ENCODE results near the gene ELP2. TPM values are rescaled to one million over a fixed set of nuclear protein-coding genes. Genes with fewer than 3 reads are reported as not detected.

ELP2 gene
- total and polyA plus RNA-seq, 2 donors (not counting 3 experiments of a cell fraction or from before 2014, with no cell fraction given): 37.8 to 90.5 TPM

GRCh38 chr18:36181898-36182506, 52.3 kb downstream of the ELP2 start:
- POLR2A ChIA-PET: no interaction called here
- FAIRE-seq: no peak
- dilution Hi-C loops (cut with MboI; ENCODE audit: extremely low pct_ligation_motif_present, low sequenced_read_pairs) (no loop called here), intact Hi-C loops (cut with micrococcal nuclease) (no loop called here)
- peaks cover 13% of the 10 kb centered on the region for H3K4me1 ChIP-seq (ENCODE audit: control insufficient read depth, extremely low read depth, insufficient read depth, low read length)
- H3K4me2 ChIP-seq (ENCODE audit: insufficient read depth, low read length): no peak overlapping the region
- H3K36me3 ChIP-seq (ENCODE audit: control insufficient read depth in 2 of 2, extremely low read depth in 1 of 2, insufficient read depth in 2 of 2, low read length in 2 of 2): no peaks in the 10 kb centered on the region
- H3K9me1 ChIP-seq (replicated peaks; ENCODE audit: control insufficient read depth, extremely low read depth, insufficient read depth, low read length): no peaks in the 10 kb centered on the region
- no peak overlapping the region for H2AFZ ChIP-seq (ENCODE audit: low read depth, low read length)
- H4K20me1 ChIP-seq (replicated peaks; ENCODE audit: control insufficient read depth, extremely low read depth, insufficient read depth, low read length): no peaks in the 10 kb centered on the region
- H3K4me3 ChIP-seq (replicated peaks in 1 of 3; ENCODE audit: insufficient read depth in 1 of 3, low read depth in 1 of 3, low read length in 3 of 3): no peak overlapping the region
- no peaks in the 10 kb centered on the region for H3K27me3 ChIP-seq (ENCODE audit: control insufficient read depth in 2 of 2, insufficient read depth in 2 of 2, low read length in 2 of 2)
- H3K27ac ChIP-seq (ENCODE audit: insufficient read depth, low read depth, low read length): no peak overlapping the region
- BruUV-seq (replicated peaks): no TSS peak
- no peak overlapping the region for H3K9ac ChIP-seq (replicated peaks; ENCODE audit: extremely low read depth, insufficient read depth, low read length)
- DNase-seq (ENCODE audit: low read depth, low spot score): no peak
- no peaks in the 10 kb centered on the region for H3K79me2 ChIP-seq (ENCODE audit: control insufficient read depth, insufficient read depth, low read length)
- CTCF ChIA-PET: interaction anchor here (1.4 kb wide), 1 partner anchor 19 kb away, joined by 3 read pairs; no protein-coding TSS in a partner anchor
- TF ChIP-seq, protein P1, sequence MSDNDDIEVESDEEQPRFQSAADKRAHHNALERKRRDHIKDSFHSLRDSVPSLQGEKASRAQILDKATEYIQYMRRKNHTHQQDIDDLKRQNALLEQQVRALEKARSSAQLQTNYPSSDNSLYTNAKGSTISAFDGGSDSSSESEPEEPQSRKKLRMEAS (IDR thresholded peaks at IDR 0.05; ENCODE audit: insufficient read depth, insufficient read length): no peak
- TF ChIP-seq FOS (IDR thresholded peaks at IDR 0.05; ENCODE audit: borderline replicate concordance, insufficient read depth, low read length): no peak
- TF ChIP-seq POLR2A (IDR thresholded peaks at IDR 0.05; ENCODE audit: low read depth, low read length): no peak
- TF ChIP-seq POLR2AphosphoS5 (IDR thresholded peaks at IDR 0.05; ENCODE audit: insufficient read depth, low read depth, low read length): no peak
- TF ChIP-seq JUN (IDR thresholded peaks at IDR 0.05; ENCODE audit: borderline replicate concordance, insufficient read depth, insufficient read length, low read depth): no peak
- no peak for TF ChIP-seq GATA2 (IDR thresholded peaks at IDR 0.05; ENCODE audit: insufficient read depth, insufficient read length, low read depth, low read length)
- no peak for TF ChIP-seq MYC (IDR thresholded peaks at IDR 0.05; ENCODE audit: low read depth, low read length)
- H3K9me3 ChIP-seq (replicated peaks; ENCODE audit: control insufficient read depth, insufficient read depth, low read length): no peaks in the 10 kb centered on the region

GRCh38 chr18:36183033-36183432, 53.3 kb downstream of the ELP2 start:
- H3K4me3 ChIP-seq (replicated peaks in 1 of 3; ENCODE audit: insufficient read depth in 1 of 3, low read depth in 1 of 3, low read length in 3 of 3): no peak overlapping the region
- no peak for TF ChIP-seq FOS (IDR thresholded peaks at IDR 0.05; ENCODE audit: borderline replicate concordance, insufficient read depth, low read length)
- no peak for TF ChIP-seq GATA2 (IDR thresholded peaks at IDR 0.05; ENCODE audit: insufficient read depth, insufficient read length, low read depth, low read length)
- no peak for TF ChIP-seq POLR2A (IDR thresholded peaks at IDR 0.05; ENCODE audit: low read depth, low read length)
- TF ChIP-seq, protein P1 (IDR thresholded peaks at IDR 0.05; ENCODE audit: insufficient read depth, insufficient read length): no peak
- TF ChIP-seq MYC (IDR thresholded peaks at IDR 0.05; ENCODE audit: low read depth, low read length): no peak
- TF ChIP-seq JUN (IDR thresholded peaks at IDR 0.05; ENCODE audit: borderline replicate concordance, insufficient read depth, insufficient read length, low read depth): no peak
- no peak for TF ChIP-seq POLR2AphosphoS5 (IDR thresholded peaks at IDR 0.05; ENCODE audit: insufficient read depth, low read depth, low read length)
- TF ChIP-seq EZH2 (IDR thresholded peaks at IDR 0.05; ENCODE audit: borderline replicate concordance, low read depth, low read length, severe bottlenecking): no peak
- TF ChIP-seq, protein P2, sequence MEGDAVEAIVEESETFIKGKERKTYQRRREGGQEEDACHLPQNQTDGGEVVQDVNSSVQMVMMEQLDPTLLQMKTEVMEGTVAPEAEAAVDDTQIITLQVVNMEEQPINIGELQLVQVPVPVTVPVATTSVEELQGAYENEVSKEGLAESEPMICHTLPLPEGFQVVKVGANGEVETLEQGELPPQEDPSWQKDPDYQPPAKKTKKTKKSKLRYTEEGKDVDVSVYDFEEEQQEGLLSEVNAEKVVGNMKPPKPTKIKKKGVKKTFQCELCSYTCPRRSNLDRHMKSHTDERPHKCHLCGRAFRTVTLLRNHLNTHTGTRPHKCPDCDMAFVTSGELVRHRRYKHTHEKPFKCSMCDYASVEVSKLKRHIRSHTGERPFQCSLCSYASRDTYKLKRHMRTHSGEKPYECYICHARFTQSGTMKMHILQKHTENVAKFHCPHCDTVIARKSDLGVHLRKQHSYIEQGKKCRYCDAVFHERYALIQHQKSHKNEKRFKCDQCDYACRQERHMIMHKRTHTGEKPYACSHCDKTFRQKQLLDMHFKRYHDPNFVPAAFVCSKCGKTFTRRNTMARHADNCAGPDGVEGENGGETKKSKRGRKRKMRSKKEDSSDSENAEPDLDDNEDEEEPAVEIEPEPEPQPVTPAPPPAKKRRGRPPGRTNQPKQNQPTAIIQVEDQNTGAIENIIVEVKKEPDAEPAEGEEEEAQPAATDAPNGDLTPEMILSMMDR (IDR thresholded peaks at IDR 0.05; ENCODE audit: extremely low read depth in 1 of 2, insufficient read depth in 1 of 2, low read depth in 1 of 2, low read length in 2 of 2): no peak
- no TSS peak for BruUV-seq (replicated peaks)
- DNase-seq (ENCODE audit: low read depth, low spot score): no peak
- no peaks in the 10 kb centered on the region for H3K79me2 ChIP-seq (ENCODE audit: control insufficient read depth, insufficient read depth, low read length)
- no peak overlapping the region for H3K27ac ChIP-seq (ENCODE audit: insufficient read depth, low read depth, low read length)
- H4K20me1 ChIP-seq (replicated peaks; ENCODE audit: control insufficient read depth, extremely low read depth, insufficient read depth, low read length): no peaks in the 10 kb centered on the region
- H3K4me2 ChIP-seq (ENCODE audit: insufficient read depth, low read length): no peak overlapping the region
- dilution Hi-C loops (cut with MboI; ENCODE audit: extremely low pct_ligation_motif_present, low sequenced_read_pairs) (no loop called here), intact Hi-C loops (cut with micrococcal nuclease) (no loop called here)
- H3K36me3 ChIP-seq (ENCODE audit: control insufficient read depth in 2 of 2, extremely low read depth in 1 of 2, insufficient read depth in 2 of 2, low read length in 2 of 2): no peaks in the 10 kb centered on the region
- H3K9me3 ChIP-seq (replicated peaks; ENCODE audit: control insufficient read depth, insufficient read depth, low read length): no peaks in the 10 kb centered on the region
- H3K9ac ChIP-seq (replicated peaks; ENCODE audit: extremely low read depth, insufficient read depth, low read length): no peak overlapping the region
- ChIA-PET POLR2A (no interaction called here), CTCF (no interaction called here)
- no peak for FAIRE-seq
- H3K27me3 ChIP-seq (ENCODE audit: control insufficient read depth in 2 of 2, insufficient read depth in 2 of 2, low read length in 2 of 2): peaks cover 0 to 3% of the 10 kb centered on the region in 2 experiments
- no peaks in the 10 kb centered on the region for H3K9me1 ChIP-seq (replicated peaks; ENCODE audit: control insufficient read depth, extremely low read depth, insufficient read depth, low read length)
- no peak overlapping the region for H2AFZ ChIP-seq (ENCODE audit: low read depth, low read length)
- peaks cover 11% of the 10 kb centered on the region for H3K4me1 ChIP-seq (ENCODE audit: control insufficient read depth, extremely low read depth, insufficient read depth, low read length)
